ENCODE data around the gene PICK1. TPM values are rescaled to one million over a fixed set of nuclear protein-coding genes. Genes with fewer than 3 reads are reported as not detected.

Gene PICK1
- total and polyA plus RNA-seq, 2 of the 8 experiments (the other 6 are each of a cell fraction or from before 2014, with no cell fraction given) = 20.4 to 22.9 TPM

GRCh38 chr22:38056969-38057891 lies at the start of gene PICK1 (continued):
- TF ChIP-seq, protein P1, sequence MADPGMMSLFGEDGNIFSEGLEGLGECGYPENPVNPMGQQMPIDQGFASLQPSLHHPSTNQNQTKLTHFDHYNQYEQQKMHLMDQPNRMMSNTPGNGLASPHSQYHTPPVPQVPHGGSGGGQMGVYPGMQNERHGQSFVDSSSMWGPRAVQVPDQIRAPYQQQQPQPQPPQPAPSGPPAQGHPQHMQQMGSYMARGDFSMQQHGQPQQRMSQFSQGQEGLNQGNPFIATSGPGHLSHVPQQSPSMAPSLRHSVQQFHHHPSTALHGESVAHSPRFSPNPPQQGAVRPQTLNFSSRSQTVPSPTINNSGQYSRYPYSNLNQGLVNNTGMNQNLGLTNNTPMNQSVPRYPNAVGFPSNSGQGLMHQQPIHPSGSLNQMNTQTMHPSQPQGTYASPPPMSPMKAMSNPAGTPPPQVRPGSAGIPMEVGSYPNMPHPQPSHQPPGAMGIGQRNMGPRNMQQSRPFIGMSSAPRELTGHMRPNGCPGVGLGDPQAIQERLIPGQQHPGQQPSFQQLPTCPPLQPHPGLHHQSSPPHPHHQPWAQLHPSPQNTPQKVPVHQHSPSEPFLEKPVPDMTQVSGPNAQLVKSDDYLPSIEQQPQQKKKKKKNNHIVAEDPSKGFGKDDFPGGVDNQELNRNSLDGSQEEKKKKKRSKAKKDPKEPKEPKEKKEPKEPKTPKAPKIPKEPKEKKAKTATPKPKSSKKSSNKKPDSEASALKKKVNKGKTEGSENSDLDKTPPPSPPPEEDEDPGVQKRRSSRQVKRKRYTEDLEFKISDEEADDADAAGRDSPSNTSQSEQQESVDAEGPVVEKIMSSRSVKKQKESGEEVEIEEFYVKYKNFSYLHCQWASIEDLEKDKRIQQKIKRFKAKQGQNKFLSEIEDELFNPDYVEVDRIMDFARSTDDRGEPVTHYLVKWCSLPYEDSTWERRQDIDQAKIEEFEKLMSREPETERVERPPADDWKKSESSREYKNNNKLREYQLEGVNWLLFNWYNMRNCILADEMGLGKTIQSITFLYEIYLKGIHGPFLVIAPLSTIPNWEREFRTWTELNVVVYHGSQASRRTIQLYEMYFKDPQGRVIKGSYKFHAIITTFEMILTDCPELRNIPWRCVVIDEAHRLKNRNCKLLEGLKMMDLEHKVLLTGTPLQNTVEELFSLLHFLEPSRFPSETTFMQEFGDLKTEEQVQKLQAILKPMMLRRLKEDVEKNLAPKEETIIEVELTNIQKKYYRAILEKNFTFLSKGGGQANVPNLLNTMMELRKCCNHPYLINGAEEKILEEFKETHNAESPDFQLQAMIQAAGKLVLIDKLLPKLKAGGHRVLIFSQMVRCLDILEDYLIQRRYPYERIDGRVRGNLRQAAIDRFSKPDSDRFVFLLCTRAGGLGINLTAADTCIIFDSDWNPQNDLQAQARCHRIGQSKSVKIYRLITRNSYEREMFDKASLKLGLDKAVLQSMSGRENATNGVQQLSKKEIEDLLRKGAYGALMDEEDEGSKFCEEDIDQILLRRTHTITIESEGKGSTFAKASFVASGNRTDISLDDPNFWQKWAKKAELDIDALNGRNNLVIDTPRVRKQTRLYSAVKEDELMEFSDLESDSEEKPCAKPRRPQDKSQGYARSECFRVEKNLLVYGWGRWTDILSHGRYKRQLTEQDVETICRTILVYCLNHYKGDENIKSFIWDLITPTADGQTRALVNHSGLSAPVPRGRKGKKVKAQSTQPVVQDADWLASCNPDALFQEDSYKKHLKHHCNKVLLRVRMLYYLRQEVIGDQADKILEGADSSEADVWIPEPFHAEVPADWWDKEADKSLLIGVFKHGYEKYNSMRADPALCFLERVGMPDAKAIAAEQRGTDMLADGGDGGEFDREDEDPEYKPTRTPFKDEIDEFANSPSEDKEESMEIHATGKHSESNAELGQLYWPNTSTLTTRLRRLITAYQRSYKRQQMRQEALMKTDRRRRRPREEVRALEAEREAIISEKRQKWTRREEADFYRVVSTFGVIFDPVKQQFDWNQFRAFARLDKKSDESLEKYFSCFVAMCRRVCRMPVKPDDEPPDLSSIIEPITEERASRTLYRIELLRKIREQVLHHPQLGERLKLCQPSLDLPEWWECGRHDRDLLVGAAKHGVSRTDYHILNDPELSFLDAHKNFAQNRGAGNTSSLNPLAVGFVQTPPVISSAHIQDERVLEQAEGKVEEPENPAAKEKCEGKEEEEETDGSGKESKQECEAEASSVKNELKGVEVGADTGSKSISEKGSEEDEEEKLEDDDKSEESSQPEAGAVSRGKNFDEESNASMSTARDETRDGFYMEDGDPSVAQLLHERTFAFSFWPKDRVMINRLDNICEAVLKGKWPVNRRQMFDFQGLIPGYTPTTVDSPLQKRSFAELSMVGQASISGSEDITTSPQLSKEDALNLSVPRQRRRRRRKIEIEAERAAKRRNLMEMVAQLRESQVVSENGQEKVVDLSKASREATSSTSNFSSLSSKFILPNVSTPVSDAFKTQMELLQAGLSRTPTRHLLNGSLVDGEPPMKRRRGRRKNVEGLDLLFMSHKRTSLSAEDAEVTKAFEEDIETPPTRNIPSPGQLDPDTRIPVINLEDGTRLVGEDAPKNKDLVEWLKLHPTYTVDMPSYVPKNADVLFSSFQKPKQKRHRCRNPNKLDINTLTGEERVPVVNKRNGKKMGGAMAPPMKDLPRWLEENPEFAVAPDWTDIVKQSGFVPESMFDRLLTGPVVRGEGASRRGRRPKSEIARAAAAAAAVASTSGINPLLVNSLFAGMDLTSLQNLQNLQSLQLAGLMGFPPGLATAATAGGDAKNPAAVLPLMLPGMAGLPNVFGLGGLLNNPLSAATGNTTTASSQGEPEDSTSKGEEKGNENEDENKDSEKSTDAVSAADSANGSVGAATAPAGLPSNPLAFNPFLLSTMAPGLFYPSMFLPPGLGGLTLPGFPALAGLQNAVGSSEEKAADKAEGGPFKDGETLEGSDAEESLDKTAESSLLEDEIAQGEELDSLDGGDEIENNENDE (IDR thresholded peaks at IDR 0.05; ENCODE audit: insufficient replicate concordance, low read length) = no peak
- TF ChIP-seq SUZ12 (IDR thresholded peaks at IDR 0.05; ENCODE audit: low read length) = no peak
